Loucy (cell line): Measurements from ENCODE around the gene GULP1.

ENCODE experiments used
- H2AFZ ChIP-seq: fragments of 200-600 bp; sonication (generic); 2 replicates; pipeline ENCODE4 v1.6.0; 2016; ENCODE audit warnings: antibody characterized with exemption, mild to moderate bottlenecking, low read length, moderate library complexity
- H3F3A ChIP-seq: fragments of 200-600 bp; 2 replicates; pipeline ENCODE4 v1.6.0; 2016; ENCODE audit warnings: antibody characterized with exemption, low read depth, mild to moderate bottlenecking
- H3K27me3 ChIP-seq: fragments of 200-600 bp; sonication (generic); 2 replicates; pipeline ENCODE4 v1.6.1; 2014; ENCODE audit warnings: low read length, mild to moderate bottlenecking; ENCODE audit not compliant: insufficient read depth, poor library complexity, severe bottlenecking
- H3K36me3 ChIP-seq: fragments of 200-600 bp; sonication (generic); 2 replicates; pipeline ENCODE4 v1.6.1; 2016; ENCODE audit warnings: low read length; ENCODE audit not compliant: insufficient read depth
- H3K4me1 ChIP-seq: fragments of 200-600 bp; sonication (generic); 2 replicates; pipeline ENCODE4 v1.5.1; 2014; ENCODE audit warnings: low read length, mild to moderate bottlenecking; ENCODE audit not compliant: insufficient read depth, poor library complexity, severe bottlenecking
- H3K4me2 ChIP-seq: fragments of 200-600 bp; sonication (generic); 2 replicates; pipeline ENCODE4 v1.6.0; 2014; ENCODE audit warnings: antibody characterized with exemption, low read length, low read depth, mild to moderate bottlenecking; ENCODE audit not compliant: poor library complexity, severe bottlenecking
- H3K4me3 ChIP-seq: fragments of 200-600 bp; sonication (generic); 2 replicates; pipeline ENCODE4 v1.5.1; 2014; ENCODE audit warnings: low read length, mild to moderate bottlenecking, mixed read lengths; ENCODE audit not compliant: poor library complexity, severe bottlenecking
- H3K79me2 ChIP-seq: fragments of 200-600 bp; sonication (generic); 2 replicates; pipeline ENCODE4 v1.6.1; 2014; ENCODE audit warnings: low read length; ENCODE audit not compliant: insufficient read depth
- H3K9ac ChIP-seq: fragments of 200-600 bp; sonication (generic); 2 replicates; pipeline ENCODE4 v1.6.0; 2014; ENCODE audit warnings: mild to moderate bottlenecking, low read depth, low read length, moderate library complexity; ENCODE audit not compliant: poor library complexity, severe bottlenecking
- H3K9me2 ChIP-seq: fragments of 200-600 bp; sonication (generic); replicated peaks from 2 replicates; pipeline ENCODE4 v1.6.1; 2016; ENCODE audit warnings: low read depth, low read length, mixed read lengths
- H3K9me3 ChIP-seq: fragments of 200-600 bp; sonication (generic); 2 replicates; pipeline ENCODE4 v1.6.1; 2014; ENCODE audit warnings: mild to moderate bottlenecking, antibody characterized with exemption, low read length, low read depth; ENCODE audit not compliant: insufficient read depth
- H4K20me1 ChIP-seq: fragments of 200-600 bp; sonication (generic); 2 replicates; pipeline ENCODE4 v1.6.0; 2014; ENCODE audit warnings: antibody characterized with exemption, low read length, mild to moderate bottlenecking; ENCODE audit not compliant: insufficient read depth, poor library complexity, severe bottlenecking
- CTCF ChIP-seq: fragments of 200-600 bp; sonication (generic); conservative IDR thresholded peaks from 2 replicates; pipeline ENCODE4 v1.5.1; 2014; ENCODE audit warnings: mild to moderate bottlenecking, antibody characterized with exemption, low read length
- EZH2phosphoT487 ChIP-seq: fragments of 200-600 bp; IDR thresholded peaks from 2 replicates; pipeline ENCODE4 v1.6.1; 2018; ENCODE audit warnings: antibody characterized with exemption, mild to moderate bottlenecking, moderate library complexity, borderline replicate concordance

Gene GULP1

GRCh38 chr2:188285049-188285448 lies 6.6 kb upstream of the GULP1 start:
- H3K27me3 ChIP-seq, result no peaks in the 10 kb centered on the region
- H2AFZ ChIP-seq, result no peak overlapping the region

GRCh38 chr2:188285774-188286173 lies 5.9 kb upstream of the GULP1 start:
- Histone ChIP-seq H3K27me3 (no peaks in the 10 kb centered on the region), H3K9me3 (no peaks in the 10 kb centered on the region), H3K9ac (no peak overlapping the region), H3K4me1 (no peaks in the 10 kb centered on the region), H3K4me2 (no peak overlapping the region), H2AFZ (no peak overlapping the region), H3K4me3 (no peak overlapping the region), H3K36me3 (no peaks in the 10 kb centered on the region), H3F3A (no peaks in the 10 kb centered on the region), H4K20me1 (no peaks in the 10 kb centered on the region), H3K79me2 (no peaks in the 10 kb centered on the region), H3K9me2 (no peaks in the 10 kb centered on the region)
- TF ChIP-seq EZH2phosphoT487, result no peak
- TF ChIP-seq CTCF, result no peak

More at GRCh38 chr2:188285049-188285448, 6.6 kb upstream of the GULP1 start:
- Histone ChIP-seq H4K20me1 (no peaks in the 10 kb centered on the region), H3F3A (no peaks in the 10 kb centered on the region), H3K36me3 (no peaks in the 10 kb centered on the region), H3K9me3 (no peaks in the 10 kb centered on the region), H3K4me1 (no peaks in the 10 kb centered on the region), H3K4me2 (no peak overlapping the region), H3K9ac (no peak overlapping the region), H3K9me2 (no peaks in the 10 kb centered on the region), H3K79me2 (no peaks in the 10 kb centered on the region), H3K4me3 (no peak overlapping the region)
- no peak for TF ChIP-seq EZH2phosphoT487
- no peak for TF ChIP-seq CTCF

GRCh38 chr2:188291142-188291616 lies 495 bp upstream of the GULP1 start:
- H3F3A ChIP-seq, result no peaks in the 10 kb centered on the region
- H3K4me1 ChIP-seq, result no peaks in the 10 kb centered on the region
- no peaks in the 10 kb centered on the region for H3K36me3 ChIP-seq
- no peak overlapping the region for H3K4me2 ChIP-seq
- no peak overlapping the region for H2AFZ ChIP-seq
- H4K20me1 ChIP-seq, result no peaks in the 10 kb centered on the region
- no peak for TF ChIP-seq CTCF
- no peak for TF ChIP-seq EZH2phosphoT487
- no peaks in the 10 kb centered on the region for H3K79me2 ChIP-seq
- H3K9me2 ChIP-seq, result no peaks in the 10 kb centered on the region
- H3K9ac ChIP-seq, result no peak overlapping the region
- no peaks in the 10 kb centered on the region for H3K9me3 ChIP-seq
- H3K27me3 ChIP-seq, result no peaks in the 10 kb centered on the region
- no peak overlapping the region for H3K4me3 ChIP-seq
